Activated gamma-delta T cell treated with Interleukin-2 at 50 U/mL for 16 hours (primary cell): ENCODE data around the gene TMC3.
"Not testable (repeated sequence)": the region's sequence is repeated elsewhere in the genome, so short reads cannot be mapped to it uniquely, and the experiment has no call there.

Experiments used
- DNase-seq: peaks from one replicate; pipeline ENCODE4 v3.0.0-alpha.2; 2020

Gene TMC3

GRCh38 chr15:81373775-81374395 is at the start of gene TMC3:
TSS of gene TMC3 (minus strand) at chr15:81374213. CDS start at chr15:81374077, 136 bp downstream.
- no peak for DNase-seq

DNA sequence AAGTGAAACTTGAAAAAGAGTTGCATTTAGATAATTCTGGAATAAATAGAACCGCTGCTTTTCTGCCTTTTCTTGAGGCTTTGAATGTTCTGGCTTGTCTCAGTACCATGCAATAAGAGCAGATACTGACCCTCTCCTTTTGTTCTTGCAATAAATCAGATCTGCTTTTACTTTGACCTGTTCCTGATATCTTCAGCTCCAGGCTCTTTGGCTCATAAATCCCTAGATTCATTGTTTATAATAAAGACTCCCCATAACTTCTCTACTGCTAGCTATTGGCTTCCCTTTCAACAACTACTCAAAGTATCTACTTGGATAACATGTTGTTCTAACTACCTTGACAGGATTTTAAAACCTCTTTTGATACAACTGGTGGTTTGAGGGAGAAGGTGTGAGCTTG is 47.4 kb upstream of the TMC3 start:
- no peak for DNase-seq

- DNase-seq = no peak
Observed at GRCh38 chr15:81419332-81419943, 45.4 kb upstream of the TMC3 start.

GRCh38 chr15:81418891-81419290 is 44.9 kb upstream of the TMC3 start:
- no peak for DNase-seq

- DNase-seq = no peak
Observed at GRCh38 chr15:81418444-81418843, 44.4 kb upstream of the TMC3 start.

GRCh38 chr15:81414274-81414968 is 40.4 kb upstream of the TMC3 start:
- not testable (repeated sequence) for DNase-seq

- DNase-seq = no peak
Observed at GRCh38 chr15:81413851-81414250, 39.8 kb upstream of the TMC3 start.

- no peak for DNase-seq
Observed at GRCh38 chr15:81411969-81412633, 38.1 kb upstream of the TMC3 start.

GRCh38 chr15:81411051-81411450 is 37.0 kb upstream of the TMC3 start:
- DNase-seq = no peak

- no peak for DNase-seq
Observed at GRCh38 chr15:81410318-81410753, 36.3 kb upstream of the TMC3 start.

DNA sequence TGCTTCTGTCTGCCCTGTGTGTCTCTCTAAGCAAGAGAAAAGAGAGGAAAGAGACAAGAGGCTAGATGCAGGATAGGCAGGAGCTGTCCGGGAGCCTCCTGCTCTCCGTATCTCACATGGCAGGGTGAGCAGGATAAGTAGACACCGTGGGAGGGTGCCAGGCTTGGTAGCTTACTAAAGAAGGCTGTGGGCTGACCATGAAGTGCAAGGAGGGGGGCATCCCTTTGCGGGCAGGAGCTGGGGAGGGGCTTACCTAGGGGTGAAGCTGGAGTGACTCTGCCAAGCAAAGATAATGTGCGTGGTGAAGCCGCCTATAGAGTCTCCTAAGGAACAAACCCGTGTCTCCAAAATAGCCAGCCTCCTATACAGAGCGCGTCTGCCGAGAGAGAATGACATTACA is 33.7 kb upstream of the TMC3 start:
- no peak for DNase-seq

DNA sequence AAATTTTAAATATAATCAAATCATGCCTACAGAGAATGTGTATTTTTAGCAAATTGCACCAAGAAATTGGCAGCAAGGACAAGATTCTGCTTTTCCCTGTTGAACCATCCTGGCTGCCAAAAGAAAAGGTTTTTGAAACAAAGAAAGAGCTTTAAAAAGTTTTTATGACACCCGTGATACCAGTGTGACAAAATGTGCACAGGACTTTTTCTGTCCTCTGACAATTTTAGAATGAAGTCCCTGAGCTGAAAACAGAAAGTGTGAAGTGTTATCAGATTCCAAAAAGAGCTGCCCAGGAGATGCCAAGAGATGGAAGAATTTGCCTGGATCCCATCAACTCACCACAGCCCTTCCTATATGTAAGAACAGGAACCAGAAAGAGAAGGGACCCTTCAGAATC is 33.2 kb upstream of the TMC3 start:
- no peak for DNase-seq

- no peak for DNase-seq
Observed at GRCh38 chr15:81400640-81401236, 26.7 kb upstream of the TMC3 start.

DNA sequence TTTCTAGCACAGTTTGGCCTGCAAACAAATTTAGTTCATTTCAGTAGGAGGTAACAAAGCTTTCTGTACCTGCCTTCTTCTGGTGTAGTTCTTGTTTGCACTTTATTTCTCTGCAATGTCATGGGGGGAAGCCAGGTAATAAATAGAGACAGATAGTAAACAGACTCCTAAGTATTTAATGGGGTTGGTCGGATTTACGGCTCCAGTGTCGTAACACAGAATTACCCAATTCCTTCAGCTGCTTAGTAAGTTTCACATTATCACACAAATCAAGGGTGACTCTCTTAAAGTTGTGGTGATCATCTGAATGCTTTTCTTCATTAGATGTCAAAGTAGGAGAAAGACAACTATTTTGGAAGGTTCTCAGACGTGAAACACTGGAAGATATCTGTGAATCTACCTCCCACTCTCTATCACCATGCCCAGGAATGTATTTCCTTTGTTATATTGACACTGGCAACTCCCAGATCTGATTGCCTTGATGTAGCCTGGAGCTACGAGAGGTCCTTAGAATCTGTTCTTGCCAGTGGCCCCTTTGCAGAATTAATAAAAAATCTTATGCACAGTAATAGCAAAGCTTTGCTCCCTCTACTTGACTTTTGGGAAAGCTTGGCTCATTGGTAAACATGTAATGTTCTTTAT is 25.0 kb upstream of the TMC3 start:
- no peak for DNase-seq

DNA sequence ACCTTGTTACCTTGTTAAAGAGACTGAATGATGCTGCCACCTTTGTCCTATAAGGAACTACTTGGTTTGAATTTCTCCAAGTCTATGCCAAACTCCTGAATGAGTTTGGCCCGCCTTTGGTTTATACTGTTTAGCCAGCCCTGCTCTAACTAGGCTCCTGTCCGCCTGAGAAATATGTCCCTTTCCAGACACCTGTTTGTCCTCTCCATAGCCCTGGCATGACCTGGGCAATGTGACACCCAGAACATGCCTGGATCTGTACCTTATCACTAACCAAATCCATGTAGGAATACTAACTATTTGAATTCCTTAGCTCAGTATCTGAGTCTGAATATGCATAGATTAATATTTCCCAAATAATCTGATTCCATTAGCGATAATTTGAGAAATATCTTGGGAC is 24.4 kb upstream of the TMC3 start:
- no peak for DNase-seq

GRCh38 chr15:81394603-81395002 is 20.6 kb upstream of the TMC3 start:
- DNase-seq = no peak

DNA sequence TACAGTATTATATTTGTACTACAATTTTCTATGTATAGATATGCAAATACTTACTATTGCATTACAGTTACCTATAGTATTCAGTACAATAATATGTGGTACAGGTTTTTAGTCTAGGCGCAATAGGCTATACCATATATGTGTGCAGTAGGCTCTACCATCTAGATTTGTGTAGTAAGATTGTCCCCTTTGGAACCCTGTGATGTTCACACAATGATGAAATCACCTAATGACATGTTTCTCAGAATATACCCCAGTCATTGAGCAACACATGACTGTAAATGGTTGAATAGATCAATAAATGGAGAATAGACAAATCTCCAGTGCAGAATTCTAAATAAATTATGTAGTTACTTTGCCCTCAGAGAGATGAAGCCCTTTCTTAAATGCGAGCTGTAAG is 17.6 kb upstream of the TMC3 start:
- DNase-seq = no peak

DNA sequence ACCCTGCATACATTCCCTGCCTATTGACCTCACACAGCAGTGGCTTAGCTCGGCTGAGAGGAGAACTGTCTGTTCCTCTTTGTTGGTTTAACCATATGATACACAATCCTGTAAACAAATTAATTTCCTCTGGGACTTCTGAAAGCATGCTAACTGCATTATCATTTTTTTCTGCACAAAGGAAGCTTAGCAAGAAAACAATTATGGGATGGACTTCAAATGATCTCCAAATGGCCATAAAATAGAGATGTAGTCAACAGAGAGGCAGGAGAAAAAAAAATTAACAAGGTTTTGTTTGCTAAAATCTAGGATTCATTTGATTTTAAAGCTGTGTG is 14.4 kb upstream of the TMC3 start:
- no peak for DNase-seq

DNA sequence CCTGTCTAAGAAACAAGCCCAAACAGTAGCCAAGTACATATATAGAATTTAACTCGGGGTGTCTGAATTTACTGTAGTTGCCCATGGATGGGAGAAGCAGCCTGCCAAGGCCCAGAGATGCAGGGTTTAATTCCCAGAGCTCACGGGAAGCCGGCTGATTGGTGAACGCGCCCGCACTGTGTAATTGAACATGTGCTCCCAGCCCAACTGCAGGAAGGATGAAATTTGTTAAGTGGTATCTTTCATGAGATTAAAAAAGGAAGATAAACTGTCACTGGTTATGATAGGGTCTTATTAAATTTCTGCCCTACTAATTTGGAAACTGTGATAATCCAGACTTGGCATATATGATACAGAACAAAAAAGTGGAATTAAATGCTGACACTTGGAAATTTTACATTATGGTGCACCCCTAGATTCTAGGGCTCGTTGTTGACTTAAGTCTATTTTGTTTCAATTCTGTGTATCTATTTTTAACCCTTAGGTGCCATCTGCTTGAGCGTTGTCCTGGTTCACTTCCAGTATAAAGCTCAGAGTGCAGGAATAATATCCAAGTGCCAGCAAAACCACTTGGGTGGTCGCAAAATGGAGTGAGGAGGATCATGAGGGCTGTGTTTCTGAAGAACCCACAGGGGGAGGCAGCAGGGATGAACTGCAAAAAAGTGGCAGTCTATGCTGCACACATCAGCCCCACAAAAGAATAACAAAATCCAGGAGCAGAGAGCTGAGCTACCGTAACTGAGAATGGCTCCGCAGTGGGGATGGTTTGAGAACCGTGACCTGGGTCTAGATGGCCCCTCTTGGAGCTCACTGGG is 13.8 kb upstream of the TMC3 start:
- no peak for DNase-seq

DNA sequence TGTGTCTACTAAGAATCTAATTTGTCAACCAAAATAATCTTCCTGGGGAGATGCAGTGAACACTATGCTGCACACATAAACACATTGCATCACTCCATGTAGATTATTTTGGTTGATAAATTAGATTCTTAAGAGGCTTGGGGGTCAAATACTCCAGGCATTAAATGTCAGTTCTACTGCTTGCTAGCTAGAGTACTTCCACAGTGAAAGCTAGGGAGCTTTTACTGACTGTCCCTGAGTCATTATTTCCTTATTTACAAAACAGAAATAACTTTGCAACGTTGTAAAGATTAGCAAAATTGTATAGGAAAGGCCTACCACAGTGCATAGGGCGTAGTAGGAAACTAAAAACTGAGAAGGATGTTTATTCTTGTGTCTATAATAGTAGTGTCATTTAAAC is 12.9 kb upstream of the TMC3 start:
- DNase-seq = no peak

GRCh38 chr15:81385721-81386076 is 11.7 kb upstream of the TMC3 start:
- no peak for DNase-seq
